ENCODE results near the gene XCL1.

Gene XCL1

GRCh38 chr1:168629466-168629865 lies 53.1 kb downstream of the XCL1 start:
- in situ Hi-C loops (cut with MboI; ENCODE audit: low sequenced_read_pairs) = no loop called here
